GM23338 (cell line): ENCODE measurements around the gene LGALS16. TPM values are rescaled to one million over a fixed set of nuclear protein-coding genes. Genes with fewer than 3 reads are reported as not detected.

Experiments used
- ATAC-seq: fragments of 200-7000 bp; cut with Tn5 transposase; 3 replicates; pipeline ENCODE4 v1.9.1; 2020
- DNase-seq: peaks from one replicate; pipeline ENCODE4 v3.0.0-alpha.2; 2015; ENCODE audit warnings: low spot score
- H2AFZ ChIP-seq: fragments of 200-600 bp; sonication (generic); 2 replicates; pipeline ENCODE4 v1.8.0; 2016; ENCODE audit warnings: antibody characterized with exemption, mild to moderate bottlenecking, moderate library complexity
- H3F3A ChIP-seq: fragments of 200-600 bp; sonication (generic); replicated peaks from 2 replicates; pipeline ENCODE4 v1.8.0; 2017; ENCODE audit warnings: antibody characterized with exemption, mixed run types, low read depth
- H3K27ac ChIP-seq: fragments of 200-600 bp; sonication (generic); 2 replicates; pipeline ENCODE4 v1.6.1; 2016; ENCODE audit warnings: low read depth
- H3K27me3 ChIP-seq: fragments of 200-600 bp; sonication (generic); 2 replicates; pipeline ENCODE4 v1.8.0; 2016; ENCODE audit warnings: mild to moderate bottlenecking, mixed run types, moderate library complexity; ENCODE audit not compliant: insufficient read depth
- H3K36me3 ChIP-seq: fragments of 200-600 bp; sonication (generic); 2 replicates; pipeline ENCODE4 v1.8.0; 2016; ENCODE audit warnings: mild to moderate bottlenecking; ENCODE audit not compliant: insufficient read depth
- H3K4me1 ChIP-seq: fragments of 200-600 bp; sonication (generic); 2 replicates; pipeline ENCODE4 v1.8.0; 2016; ENCODE audit warnings: mild to moderate bottlenecking, moderate library complexity; ENCODE audit not compliant: insufficient read depth
- H3K4me2 ChIP-seq: fragments of 200-600 bp; sonication (generic); 2 replicates; pipeline ENCODE4 v1.7.1; 2017; ENCODE audit warnings: mixed run types
- H3K4me3 ChIP-seq: fragments of 200-600 bp; sonication (generic); 2 replicates; pipeline ENCODE4 v1.6.1; 2016; ENCODE audit warnings: mixed run types
- H3K79me2 ChIP-seq: fragments of 200-600 bp; sonication (generic); replicated peaks from 2 replicates; pipeline ENCODE4 v1.8.0; 2017; ENCODE audit warnings: mild to moderate bottlenecking; ENCODE audit not compliant: insufficient read depth
- H3K9me2 ChIP-seq: fragments of 200-600 bp; sonication (generic); 2 replicates; pipeline ENCODE4 v1.8.0; 2017; ENCODE audit not compliant: insufficient read depth
- H4K20me1 ChIP-seq: fragments of 200-600 bp; sonication (generic); replicated peaks from 2 replicates; pipeline ENCODE4 v1.8.0; 2017; ENCODE audit warnings: mild to moderate bottlenecking; ENCODE audit not compliant: insufficient read depth
- H3K27ac Mint-ChIP-seq: 2 replicates; pipeline ENCODE4 v1.8.0; 2020; ENCODE audit warnings: inconsistent platforms, mild to moderate bottlenecking, moderate library complexity, mixed read lengths
- H3K27me3 Mint-ChIP-seq: 3 replicates; pipeline ENCODE4 v1.8.0; 2022; ENCODE audit warnings: low read depth, mild to moderate bottlenecking, moderate library complexity, mixed read lengths, inconsistent platforms; ENCODE audit not compliant: insufficient read depth, poor library complexity
- H3K36me3 Mint-ChIP-seq: 3 replicates; pipeline ENCODE4 v1.8.0; 2021; ENCODE audit warnings: low read depth, mild to moderate bottlenecking, inconsistent platforms, moderate library complexity, mixed read lengths
- H3K4me1 Mint-ChIP-seq: 3 replicates; pipeline ENCODE4 v1.8.0; 2020; ENCODE audit warnings: mild to moderate bottlenecking, inconsistent platforms, mixed read lengths
- H3K4me3 Mint-ChIP-seq: 3 replicates; pipeline ENCODE4 v1.8.0; 2021; ENCODE audit warnings: moderate library complexity, mild to moderate bottlenecking, inconsistent platforms, mixed read lengths
- H3K9me3 Mint-ChIP-seq: 3 replicates; pipeline ENCODE4 v1.8.0; 2020; ENCODE audit warnings: moderate library complexity, mild to moderate bottlenecking, inconsistent platforms, mixed read lengths
- CREB1 ChIP-seq: fragments of 250-450 bp; sonication (Bioruptor Pico); IDR thresholded peaks from 2 replicates; pipeline ENCODE4 v1.5.0; 2020; ENCODE audit warnings: low read depth, mild to moderate bottlenecking, moderate library complexity
- CTCF ChIP-seq, 2 experiments: fragments of 200-600 bp in 1 of 2; sonication (generic) in 1 of 2; conservative IDR thresholded peaks; 2 replicates each; pipeline versions ENCODE4 v1.5.1 to v1.6.1; 2016 to 2017; ENCODE audit warnings: antibody characterized with exemption in 2 of 2, low read depth in 2 of 2, mild to moderate bottlenecking in 2 of 2, moderate library complexity in 1 of 2
- ETS1 ChIP-seq: IDR thresholded peaks from 2 replicates; pipeline ENCODE4 v1.6.1; 2016; ENCODE audit warnings: antibody characterized with exemption
- EZH2 ChIP-seq: fragments of 200-600 bp; sonication (generic); IDR thresholded peaks from one replicate; pipeline ENCODE4 v1.8.0; 2017; ENCODE audit warnings: antibody characterized with exemption, mild to moderate bottlenecking, low read depth; ENCODE audit not compliant: unreplicated experiment
- EZH2phosphoT487 ChIP-seq: fragments of 200-600 bp; sonication (generic); IDR thresholded peaks from one replicate; pipeline ENCODE4 v1.8.1; 2018; ENCODE audit warnings: antibody characterized with exemption; ENCODE audit not compliant: unreplicated experiment
- JUNB ChIP-seq: IDR thresholded peaks from one replicate; pipeline ENCODE4 v1.6.1; 2016; ENCODE audit warnings: antibody characterized with exemption; ENCODE audit not compliant: unreplicated experiment
- NANOG ChIP-seq: IDR thresholded peaks from 2 replicates; pipeline ENCODE4 v1.6.1; 2016; ENCODE audit warnings: antibody characterized with exemption, borderline replicate concordance
- POLR2AphosphoS5 ChIP-seq: IDR thresholded peaks from 2 replicates; pipeline ENCODE4 v1.6.1; 2016; ENCODE audit warnings: antibody characterized with exemption, low read depth
- REST ChIP-seq: IDR thresholded peaks from one replicate; pipeline ENCODE4 v1.6.1; 2018; ENCODE audit warnings: antibody characterized with exemption; ENCODE audit not compliant: unreplicated experiment
- STAT1 ChIP-seq: IDR thresholded peaks from one replicate; pipeline ENCODE4 v1.6.1; 2016; ENCODE audit warnings: antibody characterized with exemption; ENCODE audit not compliant: unreplicated experiment
- ZNF114 ChIP-seq: fragments of 250-450 bp; sonication (Bioruptor Pico); IDR thresholded peaks from 2 replicates; pipeline ENCODE4 v1.5.0; 2020; ENCODE audit warnings: mild to moderate bottlenecking, moderate library complexity
- ZNF331 ChIP-seq: fragments of 250-450 bp; sonication (Bioruptor Pico); IDR thresholded peaks from 2 replicates; pipeline ENCODE4 v1.5.0; 2020; ENCODE audit warnings: low read depth, mild to moderate bottlenecking, moderate library complexity
- ZNF462 ChIP-seq: fragments of 250-450 bp; sonication (Bioruptor Pico); IDR thresholded peaks from 2 replicates; pipeline ENCODE4 v1.5.0; 2020; ENCODE audit warnings: mild to moderate bottlenecking, moderate library complexity
- polyA plus RNA-seq: library from polyadenylated mRNA; unstranded; fragments of >200 nt; fragmentation: Nextera tagmentation; extraction: Ambion mirVana; gene quantifications from 2 replicates; pipeline ENCODE4 v1.2.1, GENCODE V29; 2016
- total RNA-seq: library from RNA; depleted of rRNA; stranded (reverse); fragments of >200 nt; shearing (Covaris generic); gene quantifications from 2 replicates; pipeline ENCODE4 v1.2.3, GENCODE V29; 2014

The LGALS16 gene
- total and polyA plus RNA-seq, 2 experiments from 2014 or later, result not detected

GRCh38 chr19:39660661-39661060 is 4.9 kb downstream of the LGALS16 start:
- Histone ChIP-seq H3K36me3 (no peaks in the 10 kb centered on the region), H3K4me3 (no peak overlapping the region), H2AFZ (no peak overlapping the region), H3K4me2 (no peak overlapping the region), H3K27ac (no peak overlapping the region), H3K27me3 (peaks cover 6% of the 10 kb centered on the region; the same call in 1 of the 2 replicates), H3F3A (no peaks in the 10 kb centered on the region), H4K20me1 (no peaks in the 10 kb centered on the region), H3K4me1 (no peaks in the 10 kb centered on the region), H3K9me2 (no peaks in the 10 kb centered on the region), H3K79me2 (no peaks in the 10 kb centered on the region)
- Mint-ChIP-seq H3K27me3 (peaks cover 1% of the 10 kb centered on the region), H3K27ac (no peak overlapping the region), H3K4me1 (no peaks in the 10 kb centered on the region), H3K36me3 (no peaks in the 10 kb centered on the region), H3K9me3 (peaks cover 6% of the 10 kb centered on the region; the same call in 2 of the 3 replicates), H3K4me3 (no peak overlapping the region)
- no peak for DNase-seq
- TF ChIP-seq ZNF331 (CRISPR knock-in tag), result no peak
- no peak for TF ChIP-seq ZNF462 (CRISPR knock-in tag)
- no peak for TF ChIP-seq CREB1 (CRISPR knock-in tag)
- no peak for TF ChIP-seq POLR2AphosphoS5
- TF ChIP-seq JUNB, result no peak
- no peak for TF ChIP-seq STAT1
- TF ChIP-seq EZH2phosphoT487, result no peak
- no peak for TF ChIP-seq NANOG
- no peak for TF ChIP-seq ETS1
- TF ChIP-seq ZNF114 (CRISPR knock-in tag), result no peak
- no peak for TF ChIP-seq CTCF (conservative IDR thresholded peaks at IDR 0.05; ENCODE audit: low read depth in 2 of 2)
- TF ChIP-seq REST, result no peak
- TF ChIP-seq EZH2, result no peak
- ATAC-seq, result no peak
